Natural killer cell (primary cell): Measurements from ENCODE around the gene B3GNT5. TPM values are rescaled to one million over a fixed set of nuclear protein-coding genes. Genes with fewer than 3 reads are reported as not detected.

Experiments used
- ATAC-seq, 3 donors: fragments of 150-1000 bp in 2 of 3; fragments of 200-7000 bp in 1 of 3; cut with Tn5 transposase; 1 replicate in 1 of 3; 2 replicates in 2 of 3; pipeline ENCODE4 v1.10.0; 2021; ENCODE audit warnings: mild to moderate bottlenecking in 2 of 3, moderate library complexity in 2 of 3
- DNase-seq, 2 donors: peaks; one replicate each; pipeline versions ENCODE4 v3.0.0 to v3.0.0-alpha.2; 2013 to 2021; ENCODE audit warnings: mixed read lengths in 1 of 2
- H3K27ac ChIP-seq: one replicate; pipeline ENCODE4 v1.5.1; 2013; ENCODE audit warnings: mild to moderate bottlenecking, low read length
- H3K27me3 ChIP-seq: one replicate; pipeline ENCODE4 v1.6.1; 2013; ENCODE audit warnings: low read length; ENCODE audit not compliant: control insufficient read depth, insufficient read depth
- H3K36me3 ChIP-seq: one replicate; pipeline ENCODE4 v1.6.1; 2013; ENCODE audit warnings: low read length; ENCODE audit not compliant: control insufficient read depth, insufficient read depth
- H3K4me1 ChIP-seq: one replicate; pipeline ENCODE4 v1.6.1; 2013; ENCODE audit warnings: low read length; ENCODE audit not compliant: control insufficient read depth, insufficient read depth
- H3K4me3 ChIP-seq: one replicate; pipeline ENCODE4 v1.5.1; 2013; ENCODE audit warnings: low read length
- H3K9me3 ChIP-seq: one replicate; pipeline ENCODE4 v1.6.1; 2013; ENCODE audit warnings: low read length; ENCODE audit not compliant: control insufficient read depth, insufficient read depth
- H3K27ac Mint-ChIP-seq, 2 donors: one replicate each; pipeline ENCODE4 v1.8.0; 2022; ENCODE audit warnings: mild to moderate bottlenecking in 2 of 2, mixed read lengths in 2 of 2, moderate library complexity in 1 of 2
- H3K27me3 Mint-ChIP-seq, 2 donors: one replicate each; pipeline ENCODE4 v1.8.0; 2022; ENCODE audit warnings: low read depth in 2 of 2, mixed read lengths in 2 of 2
- H3K36me3 Mint-ChIP-seq: one replicate; pipeline ENCODE4 v1.8.0; 2022; ENCODE audit warnings: mixed read lengths
- H3K4me1 Mint-ChIP-seq, 2 donors: one replicate each; pipeline ENCODE4 v1.8.0; 2022; ENCODE audit warnings: mixed read lengths in 2 of 2
- H3K4me3 Mint-ChIP-seq: one replicate; pipeline ENCODE4 v1.8.0; 2022; ENCODE audit warnings: mild to moderate bottlenecking, moderate library complexity, mixed read lengths
- H3K9me3 Mint-ChIP-seq, 2 donors: one replicate each; pipeline ENCODE4 v1.8.0; 2022; ENCODE audit warnings: mixed read lengths in 2 of 2
- CTCF ChIP-seq: fragments of 200-600 bp; IDR thresholded peaks from one replicate; pipeline ENCODE4 v1.8.0; 2022; ENCODE audit warnings: antibody characterized with exemption
- WGBS: methylation state at CpG from one replicate; pipeline ENCODE4 v1.1.7; 2013; ENCODE audit warnings: missing lambda C conversion rate; ENCODE audit not compliant: insufficient coverage; 5-methylcytosine and 5-hydroxymethylcytosine counted together
- intact Hi-C: fragments of 100-400 bp; cut with micrococcal nuclease; formaldehyde crosslinking; loops from one replicate; pipeline ENCODE4 v1.14.2; 2022
- total RNA-seq, 4 donors: library from RNA; stranded (reverse); fragments of 120-200 nt in 1 of 4; gene quantifications; one replicate each; pipeline versions ENCODE4 v1.2.3 to v1.2.4, GENCODE V29; 2013 to 2022

B3GNT5 gene
- total RNA-seq, 3 donors from 2014 or later (not counting 1 experiment from before 2014, with no cell fraction given): 1.2 to 4.5 (median 3.4) TPM

- Mint-ChIP-seq H3K4me1 (peaks cover 0 to 5% of the 10 kb centered on the region in 2 donors), H3K4me3 (no peak overlapping the region), H3K27me3 (peaks cover 0 to 21% of the 10 kb centered on the region in 2 donors), H3K27ac (no peak overlapping the region), H3K9me3 (no peaks in the 10 kb centered on the region), H3K36me3 (no peaks in the 10 kb centered on the region)
- Histone ChIP-seq H3K27ac (no peak overlapping the region), H3K9me3 (no peaks in the 10 kb centered on the region), H3K4me1 (peaks cover 5% of the 10 kb centered on the region), H3K36me3 (no peaks in the 10 kb centered on the region), H3K4me3 (no peak overlapping the region), H3K27me3 (no peaks in the 10 kb centered on the region)
- 71% methylated on average over 1 of the region's 2 CpGs for WGBS
- no peak for DNase-seq
- TF ChIP-seq CTCF: no peak
- no peak for ATAC-seq
- intact Hi-C loops: no loop called here
Measured at GRCh38 chr3:183214277-183214612, 38.8 kb upstream of the B3GNT5 start.

- 89% methylated on average over 4 of the region's 4 CpGs for WGBS
- Histone ChIP-seq H3K27me3 (no peaks in the 10 kb centered on the region), H3K9me3 (no peaks in the 10 kb centered on the region), H3K4me1 (peaks cover 5% of the 10 kb centered on the region), H3K27ac (no peak overlapping the region), H3K36me3 (no peaks in the 10 kb centered on the region), H3K4me3 (no peak overlapping the region)
- DNase-seq (no peak), ATAC-seq (no peak)
- intact Hi-C loops: no loop called here
- no peaks in the 10 kb centered on the region for H3K9me3 Mint-ChIP-seq
- H3K27me3 Mint-ChIP-seq: peaks cover 0 to 17% of the 10 kb centered on the region in 2 donors
- H3K4me1 Mint-ChIP-seq: peaks cover 0 to 3% of the 10 kb centered on the region in 2 donors
- no peak overlapping the region for H3K4me3 Mint-ChIP-seq
- no peaks in the 10 kb centered on the region for H3K36me3 Mint-ChIP-seq
- TF ChIP-seq CTCF: no peak
- no peak overlapping the region for H3K27ac Mint-ChIP-seq
Measured at GRCh38 chr3:183215591-183216202, 37.4 kb upstream of the B3GNT5 start.

- no peak for ATAC-seq
- intact Hi-C loops: no loop called here
- Histone ChIP-seq H3K9me3 (no peaks in the 10 kb centered on the region), H3K4me1 (no peaks in the 10 kb centered on the region), H3K27me3 (no peaks in the 10 kb centered on the region), H3K4me3 (no peak overlapping the region), H3K27ac (no peak overlapping the region), H3K36me3 (no peaks in the 10 kb centered on the region)
- TF ChIP-seq CTCF: no peak
- Mint-ChIP-seq H3K27me3 (peaks cover 0 to 10% of the 10 kb centered on the region in 2 donors), H3K4me3 (no peak overlapping the region), H3K36me3 (no peaks in the 10 kb centered on the region), H3K4me1 (no peaks in the 10 kb centered on the region), H3K9me3 (no peaks in the 10 kb centered on the region), H3K27ac (no peak overlapping the region)
- 84% methylated on average over 7 of the region's 9 CpGs for WGBS
- no peak for DNase-seq
Measured at GRCh38 chr3:183217548-183218332, 35.3 kb upstream of the B3GNT5 start.
